ENCODE results near the gene SRP68. TPM values are rescaled to one million over a fixed set of nuclear protein-coding genes. Genes with fewer than 3 reads are reported as not detected.

SRP68 gene
- total RNA-seq, 2 donors from 2014 or later = 26.2 to 27.7 TPM

DNA sequence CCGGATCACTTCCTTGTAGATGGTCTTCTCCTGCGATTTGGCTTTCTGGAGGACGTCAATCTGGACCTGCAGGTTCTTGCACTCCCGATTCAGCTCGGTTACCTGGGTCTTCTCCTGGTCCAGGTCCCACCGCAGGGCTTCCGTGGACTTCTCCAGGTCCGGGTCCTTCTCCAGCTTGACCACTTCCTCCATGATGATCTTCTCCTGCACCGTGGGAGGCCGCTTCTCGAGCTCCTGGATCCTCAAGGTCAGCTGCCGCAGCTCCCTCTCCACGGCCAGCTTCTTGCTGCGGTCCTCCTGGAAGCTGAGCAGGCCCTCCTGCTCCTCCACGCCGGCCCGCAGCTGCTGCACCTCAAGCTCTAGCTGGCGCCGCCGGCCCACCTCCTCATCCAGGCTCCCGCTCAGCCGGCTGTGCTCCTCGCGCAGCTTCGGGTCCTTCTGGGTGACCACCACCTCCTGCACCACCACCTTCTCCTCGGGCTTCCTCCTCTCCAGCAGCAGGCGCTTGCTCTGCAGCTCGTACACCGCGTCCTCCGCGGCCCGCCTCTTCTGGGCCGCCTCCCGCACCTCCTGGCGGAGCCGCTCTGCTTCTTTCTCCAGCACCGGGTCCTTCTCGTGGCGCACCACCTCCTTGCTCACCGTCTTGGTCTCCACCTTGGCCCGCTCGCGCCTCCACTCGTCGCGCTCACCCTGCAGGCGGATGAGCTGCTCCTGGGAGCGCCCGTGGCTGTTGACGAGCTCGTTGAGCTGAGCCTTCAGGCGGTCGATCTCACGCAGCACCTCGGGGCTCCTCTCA, 63.5 kb downstream of the SRP68 start:
- DNase-seq = no peak
- Histone ChIP-seq H3K36me3 (replicated peaks in 1 of 2; ENCODE audit: insufficient read depth in 1 of 2, low read depth in 2 of 2) (no peaks in the 10 kb centered on the region), H3K27me3 (no peaks in the 10 kb centered on the region), H3K4me1 (peaks cover 21% of the 10 kb centered on the region), H3K9me3 (no peaks in the 10 kb centered on the region), H3K4me3 (no peak overlapping the region), H3K27ac (no peak overlapping the region)
- 90 to 93% methylated on average over 55 to 56 of the region's 56 CpGs for WGBS, 2 donors
- ATAC-seq = no peak
- TF ChIP-seq POLR2A (IDR thresholded peaks at IDR 0.05) = no peak
- TF ChIP-seq, protein P1, sequence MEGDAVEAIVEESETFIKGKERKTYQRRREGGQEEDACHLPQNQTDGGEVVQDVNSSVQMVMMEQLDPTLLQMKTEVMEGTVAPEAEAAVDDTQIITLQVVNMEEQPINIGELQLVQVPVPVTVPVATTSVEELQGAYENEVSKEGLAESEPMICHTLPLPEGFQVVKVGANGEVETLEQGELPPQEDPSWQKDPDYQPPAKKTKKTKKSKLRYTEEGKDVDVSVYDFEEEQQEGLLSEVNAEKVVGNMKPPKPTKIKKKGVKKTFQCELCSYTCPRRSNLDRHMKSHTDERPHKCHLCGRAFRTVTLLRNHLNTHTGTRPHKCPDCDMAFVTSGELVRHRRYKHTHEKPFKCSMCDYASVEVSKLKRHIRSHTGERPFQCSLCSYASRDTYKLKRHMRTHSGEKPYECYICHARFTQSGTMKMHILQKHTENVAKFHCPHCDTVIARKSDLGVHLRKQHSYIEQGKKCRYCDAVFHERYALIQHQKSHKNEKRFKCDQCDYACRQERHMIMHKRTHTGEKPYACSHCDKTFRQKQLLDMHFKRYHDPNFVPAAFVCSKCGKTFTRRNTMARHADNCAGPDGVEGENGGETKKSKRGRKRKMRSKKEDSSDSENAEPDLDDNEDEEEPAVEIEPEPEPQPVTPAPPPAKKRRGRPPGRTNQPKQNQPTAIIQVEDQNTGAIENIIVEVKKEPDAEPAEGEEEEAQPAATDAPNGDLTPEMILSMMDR (IDR thresholded peaks at IDR 0.05) = no peak
- intact Hi-C loops (cut with DNase I) = loop anchor here (5.0 kb wide), 1 partner anchor 102 kb away; no protein-coding TSS in a partner anchor

DNA sequence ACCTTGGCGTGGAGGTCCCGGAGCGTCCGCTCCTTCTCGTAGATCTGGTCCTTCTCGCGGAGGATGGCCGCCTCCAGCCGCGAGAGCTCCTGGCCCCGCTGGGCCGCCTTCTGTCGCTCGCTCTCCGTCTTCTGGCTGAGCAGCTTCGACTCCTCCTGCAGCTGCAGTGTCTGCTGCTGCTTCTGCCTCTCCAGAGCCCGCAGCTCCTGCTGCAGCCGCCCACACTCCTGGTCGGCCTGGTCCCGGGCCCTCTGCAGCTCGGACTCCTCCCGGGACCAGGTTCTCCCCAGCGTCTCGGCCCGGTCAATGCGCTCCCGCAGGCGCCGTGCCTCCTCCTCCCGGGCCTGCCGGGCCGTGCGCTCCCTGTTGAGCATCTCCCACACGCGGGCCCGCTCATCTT, 64.1 kb downstream of the SRP68 start:
- 89 to 96% methylated on average over 29 to 35 of the region's 36 CpGs for WGBS, 2 donors
- DNase-seq (no peak), ATAC-seq (no peak)
- Histone ChIP-seq H3K27ac (no peak overlapping the region), H3K4me1 (peaks cover 27% of the 10 kb centered on the region), H3K9me3 (no peaks in the 10 kb centered on the region), H3K27me3 (no peaks in the 10 kb centered on the region), H3K4me3 (no peak overlapping the region), H3K36me3 (replicated peaks in 1 of 2; ENCODE audit: insufficient read depth in 1 of 2, low read depth in 2 of 2) (no peaks in the 10 kb centered on the region)
- TF ChIP-seq POLR2A (IDR thresholded peaks at IDR 0.05) = no peak
- TF ChIP-seq, protein P1 (IDR thresholded peaks at IDR 0.05) = no peak
- intact Hi-C loops (cut with DNase I) = loop anchor here (5.0 kb wide), 1 partner anchor 101 kb away; no protein-coding TSS in a partner anchor

DNA sequence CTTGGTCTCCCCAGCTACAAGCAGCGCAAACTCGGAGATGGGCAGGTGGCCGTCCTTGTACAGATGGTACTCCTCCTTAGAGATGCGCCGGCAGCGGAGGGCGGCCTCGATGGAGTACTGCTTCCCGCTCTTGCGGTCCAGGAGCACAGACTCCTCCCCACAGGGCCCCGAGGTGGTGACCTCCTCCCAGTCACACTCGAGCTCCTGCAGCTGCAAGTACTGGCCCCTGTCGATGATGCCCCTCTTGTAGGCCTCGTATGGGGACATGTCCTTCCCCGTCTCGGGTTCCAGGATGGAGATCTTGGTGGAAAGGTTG, 64.5 kb downstream of the SRP68 start:
- H3K27ac ChIP-seq = no peak overlapping the region
- peaks cover 31% of the 10 kb centered on the region for H3K4me1 ChIP-seq
- no peaks in the 10 kb centered on the region for H3K36me3 ChIP-seq (replicated peaks in 1 of 2; ENCODE audit: insufficient read depth in 1 of 2, low read depth in 2 of 2)
- ATAC-seq = no peak
- H3K4me3 ChIP-seq = no peak overlapping the region
- no peak for DNase-seq
- intact Hi-C loops (cut with DNase I) = loop anchor here (5.0 kb wide), 1 partner anchor 101 kb away; no protein-coding TSS in a partner anchor
- H3K27me3 ChIP-seq = no peaks in the 10 kb centered on the region
- H3K9me3 ChIP-seq = no peaks in the 10 kb centered on the region
- no peak for TF ChIP-seq POLR2A (IDR thresholded peaks at IDR 0.05)
- TF ChIP-seq, protein P1 (IDR thresholded peaks at IDR 0.05) = no peak
- 84 to 86% methylated on average over 10 to 16 of the region's 16 CpGs for WGBS, 2 donors

DNA sequence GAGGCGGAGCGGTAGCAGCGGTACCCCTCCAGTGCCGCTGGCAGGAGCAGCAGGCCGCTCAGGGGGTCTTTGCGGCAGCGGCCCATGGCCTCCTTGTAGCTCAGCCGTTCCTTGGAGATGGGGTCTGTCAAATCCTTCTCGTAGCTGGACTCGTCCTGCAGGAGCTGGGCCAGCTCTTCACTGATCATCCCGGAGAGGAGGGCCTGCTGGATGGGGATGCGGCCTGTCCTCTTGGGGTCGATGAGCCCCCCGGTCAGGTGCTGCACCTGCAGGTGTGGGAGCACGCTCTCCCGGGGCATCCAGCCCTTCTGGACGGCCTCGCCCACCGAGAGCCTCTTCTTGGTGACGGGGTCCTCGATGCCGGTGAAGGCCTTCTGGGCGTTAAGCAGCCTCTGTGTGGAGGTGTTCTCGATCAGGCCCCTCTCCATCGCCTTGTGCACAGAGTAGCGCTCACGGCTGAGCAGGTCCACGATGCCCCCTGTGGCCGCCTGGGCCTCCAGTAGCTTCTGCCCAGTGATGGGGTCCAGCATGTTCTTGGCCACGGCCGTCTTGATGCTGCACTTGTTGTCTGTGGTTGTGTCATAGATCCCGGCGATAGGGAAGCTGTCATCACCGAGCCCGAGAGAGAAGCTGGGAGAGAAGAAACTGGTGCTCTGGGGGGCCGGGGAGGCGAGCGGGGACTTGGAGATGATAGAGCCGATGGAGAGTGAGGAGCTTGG, 65.0 kb downstream of the SRP68 start:
- Histone ChIP-seq H3K36me3 (replicated peaks in 1 of 2; ENCODE audit: insufficient read depth in 1 of 2, low read depth in 2 of 2) (no peaks in the 10 kb centered on the region), H3K4me3 (no peak overlapping the region), H3K27ac (no peak overlapping the region), H3K9me3 (no peaks in the 10 kb centered on the region), H3K4me1 (peaks cover 36% of the 10 kb centered on the region), H3K27me3 (no peaks in the 10 kb centered on the region)
- intact Hi-C loops (cut with DNase I) = loop anchor here (5.0 kb wide), 1 partner anchor 100 kb away; no protein-coding TSS in a partner anchor
- 77 to 87% methylated on average over 17 to 39 of the region's 39 CpGs for WGBS, 2 donors
- TF ChIP-seq, protein P1 (IDR thresholded peaks at IDR 0.05) = no peak
- TF ChIP-seq POLR2A (IDR thresholded peaks at IDR 0.05) = no peak
- ATAC-seq = no peak
- no peak for DNase-seq

All from body of pancreas (tissue), 4 donors.